ENCODE data around the gene CLCN7. TPM values are rescaled to one million over a fixed set of nuclear protein-coding genes. Genes with fewer than 3 reads are reported as not detected.

The CLCN7 gene
- total RNA-seq, 1 experiment from 2014 or later: 70.0 TPM

DNA sequence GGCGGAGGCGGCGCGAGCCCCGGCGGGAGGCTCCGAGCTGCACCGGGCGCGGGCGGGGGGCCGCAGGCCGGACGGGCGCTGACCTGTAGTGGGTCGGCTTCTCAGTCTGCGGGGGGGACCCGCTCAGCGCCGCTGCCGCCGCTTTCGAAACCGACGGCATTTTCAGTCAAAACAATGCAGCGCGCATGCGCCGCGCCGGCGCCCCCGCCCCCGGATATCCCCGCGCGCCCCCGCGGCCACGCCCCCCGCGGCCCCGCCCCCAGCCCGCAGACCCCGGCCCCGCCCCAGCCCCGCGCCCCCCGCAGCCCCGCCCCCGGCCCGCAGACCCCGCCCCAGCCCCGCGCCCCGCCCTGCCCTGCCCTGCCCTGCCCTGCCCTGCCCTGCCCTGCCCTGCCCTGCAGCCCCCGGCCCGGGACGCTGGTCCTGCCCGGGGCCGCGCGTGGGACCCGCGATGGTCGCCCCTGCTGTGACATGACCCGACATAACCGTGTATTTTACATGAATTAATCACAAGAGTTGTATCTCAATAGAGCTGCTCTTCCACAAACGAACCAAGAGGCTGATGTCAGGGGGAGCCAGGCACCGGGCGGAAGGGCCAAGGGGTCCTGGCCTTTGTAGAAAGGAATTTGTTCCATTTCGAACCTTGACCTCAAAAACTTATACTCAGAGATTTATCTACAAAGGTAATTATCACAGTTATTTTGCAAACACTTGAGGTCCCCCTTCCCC, 60.1 kb downstream of the CLCN7 start, which contains the start of gene UNKL:
Gene UNKL, minus strand, starts transcription at position 173 of the 729 bp plus-strand sequence. Its CDS starts 13 bp downstream, at position 160.
- Histone ChIP-seq H3K14ac (ENCODE audit: insufficient read depth, low read length) (peak within 1 kb of the TSS; percentile 26; the same call in 1 of the 2 replicates), H4K91ac (ENCODE audit: insufficient read length, low read depth, low read length) (no peak within 1 kb of the TSS), H2AFZ (ENCODE audit: low read length) (no peak within 1 kb of the TSS), H3K4me2 (ENCODE audit: insufficient read depth, insufficient read length, low read length) (peak within 1 kb of the TSS; percentile 58), H2BK20ac (ENCODE audit: low read depth, low read length, poor library complexity, severe bottlenecking) (peak within 1 kb of the TSS; percentile 98), H3K4me1 (ENCODE audit: insufficient read depth, low read length) (no peaks in the 10 kb centered on the region), H3K56ac (ENCODE audit: insufficient read length, low read depth, low read length) (no peak within 1 kb of the TSS), H3K9ac (ENCODE audit: extremely low read depth, insufficient read length, low read length) (no peak within 1 kb of the TSS), H3K23ac (ENCODE audit: insufficient read length, low read depth, low read length) (no peak within 1 kb of the TSS), H2BK12ac (ENCODE audit: insufficient read length, low read depth, low read length) (no peak within 1 kb of the TSS), H2AK5ac (ENCODE audit: insufficient read length, low read length) (no peak within 1 kb of the TSS), H2BK120ac (ENCODE audit: low read depth, low read length, poor library complexity, severe bottlenecking) (peak within 1 kb of the TSS; percentile 88), H3K79me1 (ENCODE audit: insufficient read depth, low read depth, low read length, poor library complexity, severe bottlenecking) (no peaks in the 10 kb centered on the region), H3K79me2 (ENCODE audit: insufficient read depth, low read length) (peaks cover 3% of the 10 kb centered on the region; the same call in 1 of the 2 replicates), H4K20me1 (ENCODE audit: control insufficient read depth, insufficient read depth, insufficient read length) (no peaks in the 10 kb centered on the region), H3K18ac (ENCODE audit: insufficient read length, low read depth, low read length) (peak within 1 kb of the TSS; percentile 73), H3K23me2 (ENCODE audit: insufficient read length, low read depth, low read length, poor library complexity, severe bottlenecking) (peaks cover 3% of the 10 kb centered on the region), H3K4ac (ENCODE audit: low read depth, low read length) (no peak within 1 kb of the TSS), H3K27ac (ENCODE audit: insufficient read length, low read depth, low read length) (no peak within 1 kb of the TSS), H3T11ph (ENCODE audit: low read length) (no peak within 1 kb of the TSS), H4K8ac (replicated peaks; ENCODE audit: insufficient read length, low read depth, low read length) (no peak within 1 kb of the TSS), H2BK5ac (ENCODE audit: insufficient read length, low read length) (no peak within 1 kb of the TSS), H4K5ac (ENCODE audit: insufficient read length, low read depth, low read length) (no peak within 1 kb of the TSS), H3K27me3 (ENCODE audit: insufficient read depth, low read length) (no peaks in the 10 kb centered on the region), H2BK15ac (ENCODE audit: low read depth, low read length) (no peak within 1 kb of the TSS), H3K9me3 (ENCODE audit: control insufficient read depth, low read depth, low read length) (no peaks in the 10 kb centered on the region)
- peak; percentile 71 for DNase-seq
- peaks cover 3 to 6% of the 10 kb centered on the region in 2 experiments; a peak in 2 of 4 replicates for H3K4me1 Mint-ChIP-seq
- H3K4me3 Mint-ChIP-seq: peak within 1 kb of the TSS; percentile 76 to 88
- H3K27ac Mint-ChIP-seq: peak within 1 kb of the TSS in 2 of 3 experiments; percentile 71 to 75; a peak in 2 of 7 replicates
- no peaks in the 10 kb centered on the region for H3K27me3 Mint-ChIP-seq (ENCODE audit: low read depth)
- H3K9me3 Mint-ChIP-seq: no peaks in the 10 kb centered on the region
- no peak for TF ChIP-seq CTCF (conservative IDR thresholded peaks at IDR 0.05)
- WGBS (ENCODE audit: extremely low coverage, insufficient read length, low lambda C conversion rate): no CpG with 5 or more reads among the region's 72 CpGs
- peaks cover 3 to 8% (median 4%) of the 10 kb centered on the region in 3 experiments; a peak in 5 of 7 replicates for H3K36me3 Mint-ChIP-seq (ENCODE audit: insufficient read depth in 1 of 3, low read depth in 3 of 3)
